Gastroesophageal sphincter (tissue), 4 donors: ENCODE measurements around the gene ZNF135. TPM values are rescaled to one million over a fixed set of nuclear protein-coding genes. Genes with fewer than 3 reads are reported as not detected.
A peak's percentile ranks its signal among the peaks of the same experiment; 100 is the strongest.

Experiments
- ATAC-seq: fragments of 150-250 bp; one replicate; pipeline ENCODE4 v1.9.1; 2016; ENCODE audit warnings: mild to moderate bottlenecking, moderate library complexity
- H3K27ac ChIP-seq, 4 donors: fragments of 200-600 bp; sonication (generic) in 3 of 4; 1 replicate in 3 of 4; 2 replicates in 1 of 4; pipeline ENCODE4 v1.5.1; 2016 to 2019
- H3K27me3 ChIP-seq: fragments of 200-600 bp; sonication (generic); one replicate; pipeline ENCODE4 v1.5.1; 2019
- H3K36me3 ChIP-seq, 2 donors: fragments of 200-600 bp; sonication (generic); one replicate each; pipeline ENCODE4 v1.5.1; 2019; ENCODE audit warnings: control low read depth in 1 of 2
- H3K4me1 ChIP-seq, 3 donors: fragments of 200-600 bp; sonication (generic); 1 replicate in 2 of 3; 2 replicates in 1 of 3; pipeline ENCODE4 v1.5.1; 2016 to 2019; ENCODE audit warnings: control low read depth in 2 of 3
- H3K4me3 ChIP-seq, 2 donors: fragments of 200-600 bp; sonication (generic); one replicate each; pipeline ENCODE4 v1.5.1; 2019; ENCODE audit warnings: mild to moderate bottlenecking in 1 of 2, moderate library complexity in 1 of 2
- H3K9me3 ChIP-seq, 3 donors: fragments of 200-600 bp; sonication (generic); one replicate each; pipeline ENCODE4 v1.5.1; 2017 to 2019; ENCODE audit warnings: control low read depth in 2 of 3
- EP300 ChIP-seq: sonication (generic); formaldehyde crosslinking; IDR thresholded peaks from one replicate; pipeline ENCODE4 v1.6.1; 2017; ENCODE audit warnings: antibody characterized with exemption, mild to moderate bottlenecking
- POLR2A ChIP-seq, 2 donors: fragments of 450-650 bp; IDR thresholded peaks; one replicate each; pipeline ENCODE4 v1.6.1; 2017; ENCODE audit warnings: antibody characterized with exemption in 2 of 2, mild to moderate bottlenecking in 2 of 2, moderate library complexity in 1 of 2
- POLR2AphosphoS5 ChIP-seq: sonication (generic); formaldehyde crosslinking; IDR thresholded peaks from one replicate; pipeline ENCODE4 v1.6.1; 2017; ENCODE audit warnings: antibody characterized with exemption
- WGBS, 2 donors: methylation state at CpG; one replicate each; pipeline ENCODE4 v1.1.5; 2018; ENCODE audit warnings: low coverage in 1 of 2; 5-methylcytosine and 5-hydroxymethylcytosine counted together
- total RNA-seq, 4 donors: library from RNA; depleted of rRNA; stranded (reverse); fragments of >200 nt; gene quantifications; one replicate each; pipeline ENCODE4 v1.1.0, GENCODE V29; 2016
- TF ChIP-seq, protein P1 (sequence below), 4 experiments: fragments of 200-600 bp in 2 of 4; fragments of 450-650 bp in 2 of 4; sonication (generic) in 1 of 4; IDR thresholded peaks; one replicate each; pipeline ENCODE4 v1.5.1; 2017 to 2019; ENCODE audit warnings: antibody characterized with exemption in 4 of 4, mild to moderate bottlenecking in 2 of 4, moderate library complexity in 2 of 4

The ZNF135 gene
- total RNA-seq, 4 donors from 2014 or later, result 5.8 to 9.0 (median 7.5) TPM

- TF ChIP-seq, protein P1, sequence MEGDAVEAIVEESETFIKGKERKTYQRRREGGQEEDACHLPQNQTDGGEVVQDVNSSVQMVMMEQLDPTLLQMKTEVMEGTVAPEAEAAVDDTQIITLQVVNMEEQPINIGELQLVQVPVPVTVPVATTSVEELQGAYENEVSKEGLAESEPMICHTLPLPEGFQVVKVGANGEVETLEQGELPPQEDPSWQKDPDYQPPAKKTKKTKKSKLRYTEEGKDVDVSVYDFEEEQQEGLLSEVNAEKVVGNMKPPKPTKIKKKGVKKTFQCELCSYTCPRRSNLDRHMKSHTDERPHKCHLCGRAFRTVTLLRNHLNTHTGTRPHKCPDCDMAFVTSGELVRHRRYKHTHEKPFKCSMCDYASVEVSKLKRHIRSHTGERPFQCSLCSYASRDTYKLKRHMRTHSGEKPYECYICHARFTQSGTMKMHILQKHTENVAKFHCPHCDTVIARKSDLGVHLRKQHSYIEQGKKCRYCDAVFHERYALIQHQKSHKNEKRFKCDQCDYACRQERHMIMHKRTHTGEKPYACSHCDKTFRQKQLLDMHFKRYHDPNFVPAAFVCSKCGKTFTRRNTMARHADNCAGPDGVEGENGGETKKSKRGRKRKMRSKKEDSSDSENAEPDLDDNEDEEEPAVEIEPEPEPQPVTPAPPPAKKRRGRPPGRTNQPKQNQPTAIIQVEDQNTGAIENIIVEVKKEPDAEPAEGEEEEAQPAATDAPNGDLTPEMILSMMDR (IDR thresholded peaks at IDR 0.05), result no peak
- TF ChIP-seq EP300 (no peak), POLR2A (IDR thresholded peaks at IDR 0.05) (no peak), POLR2AphosphoS5 (no peak)
- Histone ChIP-seq H3K36me3 (no peaks in the 10 kb centered on the region), H3K27me3 (no peaks in the 10 kb centered on the region), H3K9me3 (peaks cover 0 to 63% (median 2%) of the 10 kb centered on the region in 3 donors), H3K27ac (no peak overlapping the region), H3K4me3 (no peak overlapping the region), H3K4me1 (peaks cover 0 to 28% (median 0%) of the 10 kb centered on the region in 3 donors)
- ATAC-seq, result no peak
- WGBS, 2 donors, result 100% methylated on average over 1 of the region's 30 CpGs; no CpG with 5 or more reads in 1 of the 2 donors
These were observed 5.5 kb upstream of the ZNF135 start for GRCh38 chr19:58053480-58054156.

GRCh38 chr19:58054901-58055874, 3.9 kb upstream of the ZNF135 start:
- TF ChIP-seq, protein P1 (IDR thresholded peaks at IDR 0.05), result peak in 1 of 4 experiments; percentile 30
- TF ChIP-seq POLR2A (IDR thresholded peaks at IDR 0.05), result no peak
- no peak for TF ChIP-seq EP300
- no peak for TF ChIP-seq POLR2AphosphoS5
- Histone ChIP-seq H3K27ac (peak overlapping the region in 3 of 4 donors; percentile 68 to 76 (median 74)), H3K4me1 (peaks cover 0 to 38% (median 0%) of the 10 kb centered on the region in 3 donors), H3K27me3 (no peaks in the 10 kb centered on the region), H3K4me3 (peak overlapping the region; percentile 18 to 48), H3K9me3 (peaks cover 0 to 52% (median 0%) of the 10 kb centered on the region in 3 donors), H3K36me3 (no peaks in the 10 kb centered on the region)
- no peak for ATAC-seq
- 33 to 39% methylated on average over 17 to 28 of the region's 37 CpGs for WGBS, 2 donors

- TF ChIP-seq POLR2A (IDR thresholded peaks at IDR 0.05) (no peak), EP300 (no peak), POLR2AphosphoS5 (no peak)
- TF ChIP-seq, protein P1 (IDR thresholded peaks at IDR 0.05), result no peak
- Histone ChIP-seq H3K36me3 (peaks cover 0 to 1% of the 10 kb centered on the region in 2 donors), H3K9me3 (peaks cover 0 to 53% (median 0%) of the 10 kb centered on the region in 3 donors), H3K4me1 (peaks cover 0 to 41% (median 0%) of the 10 kb centered on the region in 3 donors), H3K27ac (no peak overlapping the region), H3K27me3 (no peaks in the 10 kb centered on the region), H3K4me3 (no peak overlapping the region)
- no CpG with 5 or more reads among the region's 8 CpGs for WGBS, 2 donors
- ATAC-seq, result no peak
These were observed 2.8 kb upstream of the ZNF135 start for GRCh38 chr19:58056261-58056660.

DNA sequence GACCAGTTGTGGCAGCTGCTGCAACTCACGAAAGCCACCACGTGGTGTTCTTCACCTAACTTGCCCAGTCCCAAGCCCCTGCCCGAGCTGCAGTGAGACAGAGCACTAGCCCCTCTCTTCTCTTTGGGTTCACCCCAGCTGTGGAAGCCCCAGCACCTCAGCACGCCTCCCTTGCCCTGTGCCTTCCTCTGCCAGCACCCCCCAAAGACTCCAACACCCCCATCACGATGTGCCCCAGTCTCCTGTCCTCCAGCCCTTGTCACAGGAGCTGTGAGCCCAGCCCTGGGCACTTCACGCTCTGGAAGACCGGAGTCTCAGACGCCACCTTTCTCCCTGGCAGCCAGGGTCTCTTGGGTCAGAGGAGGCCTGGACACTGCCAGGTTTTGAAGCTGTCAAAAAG, 2.2 kb upstream of the ZNF135 start:
- no peak overlapping the region for H3K27ac ChIP-seq
- H3K36me3 ChIP-seq, result peaks cover 0 to 7% of the 10 kb centered on the region in 2 donors
- H3K27me3 ChIP-seq, result no peaks in the 10 kb centered on the region
- no peak for ATAC-seq
- H3K9me3 ChIP-seq, result peaks cover 0 to 54% (median 0%) of the 10 kb centered on the region in 3 donors
- 96% methylated on average over 4 of the region's 8 CpGs; no CpG with 5 or more reads in 1 of the 2 donors for WGBS, 2 donors
- H3K4me1 ChIP-seq, result peaks cover 0 to 41% (median 0%) of the 10 kb centered on the region in 3 donors
- no peak overlapping the region for H3K4me3 ChIP-seq
- TF ChIP-seq POLR2AphosphoS5, result no peak
- no peak for TF ChIP-seq POLR2A (IDR thresholded peaks at IDR 0.05)
- no peak for TF ChIP-seq EP300
- TF ChIP-seq, protein P1 (IDR thresholded peaks at IDR 0.05), result no peak
